A549 treated with AZD2906 at 1 μM for 4 hours (cell line): ENCODE measurements around the gene SMOC2. TPM values are rescaled to one million over a fixed set of nuclear protein-coding genes. Genes with fewer than 3 reads are reported as not detected.

ENCODE experiments used
- total RNA-seq: library from RNA; stranded (reverse); fragments of 200-300 nt; extraction: Qiagen RNA extraction; gene quantifications from 5 replicates; pipeline ENCODE4 v1.2.3, GENCODE V29; 2022

SMOC2 gene, protein sequence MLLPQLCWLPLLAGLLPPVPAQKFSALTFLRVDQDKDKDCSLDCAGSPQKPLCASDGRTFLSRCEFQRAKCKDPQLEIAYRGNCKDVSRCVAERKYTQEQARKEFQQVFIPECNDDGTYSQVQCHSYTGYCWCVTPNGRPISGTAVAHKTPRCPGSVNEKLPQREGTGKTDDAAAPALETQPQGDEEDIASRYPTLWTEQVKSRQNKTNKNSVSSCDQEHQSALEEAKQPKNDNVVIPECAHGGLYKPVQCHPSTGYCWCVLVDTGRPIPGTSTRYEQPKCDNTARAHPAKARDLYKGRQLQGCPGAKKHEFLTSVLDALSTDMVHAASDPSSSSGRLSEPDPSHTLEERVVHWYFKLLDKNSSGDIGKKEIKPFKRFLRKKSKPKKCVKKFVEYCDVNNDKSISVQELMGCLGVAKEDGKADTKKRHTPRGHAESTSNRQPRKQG
- total RNA-seq = 0.03 to 0.06 TPM (median 0.05 TPM) in 3 of 5 replicates, not detected in the others

DNA sequence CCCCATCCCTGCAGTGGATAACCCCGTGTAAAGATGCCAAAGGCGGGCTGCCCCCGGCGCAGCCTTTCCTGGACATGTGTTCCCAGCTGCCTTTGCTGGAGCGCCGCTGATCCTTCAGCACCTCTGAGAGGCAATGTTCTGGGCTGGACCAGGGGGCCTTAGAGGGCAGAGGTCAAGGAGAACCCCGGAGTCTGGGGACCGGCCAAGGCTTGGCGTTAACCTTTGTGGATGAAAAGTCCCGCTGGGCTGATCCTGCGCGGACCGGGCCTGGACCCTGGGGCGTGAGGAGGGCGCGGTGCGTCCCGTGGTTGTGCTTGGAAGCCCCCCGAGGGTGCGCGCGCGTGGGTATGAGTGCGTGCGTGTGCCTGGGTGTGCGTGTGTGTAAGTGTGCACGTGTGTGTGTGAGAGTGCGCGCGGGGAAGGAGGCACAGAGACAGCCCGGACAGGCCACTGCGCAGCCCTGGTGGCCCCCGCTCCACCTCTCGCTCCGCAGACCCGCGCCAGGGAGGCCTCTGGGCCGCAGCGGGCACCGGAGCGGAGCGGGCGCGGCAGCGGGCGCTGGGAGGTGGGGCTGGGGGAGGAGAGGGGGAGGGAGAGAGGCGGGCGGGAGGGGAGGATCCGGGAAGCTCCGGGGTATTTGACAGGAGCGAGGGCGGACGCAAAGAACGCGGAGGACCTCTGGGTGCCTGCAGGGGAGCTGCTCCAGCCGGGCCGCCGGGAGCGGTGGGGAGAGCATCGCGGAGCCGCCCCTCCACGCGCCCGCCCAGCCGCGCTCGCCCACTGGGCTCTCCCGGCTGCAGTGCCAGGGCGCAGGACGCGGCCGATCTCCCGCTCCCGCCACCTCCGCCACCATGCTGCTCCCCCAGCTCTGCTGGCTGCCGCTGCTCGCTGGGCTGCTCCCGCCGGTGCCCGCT lies at the start of gene SMOC2:
Gene SMOC2, plus strand, starts transcription at position 665 of the 914 bp plus-strand sequence. Its CDS starts 187 bp downstream, at position 852.

Other genes with a start within 250 kb of the SMOC2 start
- gene DACT2, start 121.4 kb upstream of the SMOC2 start, total RNA-seq = 0.02 to 0.12 TPM (median 0.07 TPM) in 5 replicates